Osteoblast (primary cell): Measurements from ENCODE around the gene LTB4R2. TPM values are rescaled to one million over a fixed set of nuclear protein-coding genes. Genes with fewer than 3 reads are reported as not detected.
A peak's percentile ranks its signal among the peaks of the same experiment; 100 is the strongest.

Experiments
- DNase-seq: peaks from one replicate; pipeline ENCODE4 v3.0.0; 2011; ENCODE audit warnings: low spot score, mixed read lengths; ENCODE audit not compliant: insufficient read length; ENCODE audit errors: missing footprints
- H2AFZ ChIP-seq: 2 replicates; pipeline ENCODE4 v1.6.0; 2011; ENCODE audit warnings: mild to moderate bottlenecking, low read length
- H3K27ac ChIP-seq: 2 replicates; pipeline ENCODE4 v1.5.1; 2011; ENCODE audit warnings: mild to moderate bottlenecking, low read depth, low read length, moderate library complexity
- H3K27me3 ChIP-seq: 2 replicates; pipeline ENCODE4 v1.6.0; 2012; ENCODE audit warnings: mild to moderate bottlenecking, control low read depth, inconsistent platforms, low read length, moderate library complexity; ENCODE audit not compliant: insufficient read depth
- H3K36me3 ChIP-seq: 2 replicates; pipeline ENCODE4 v1.5.1; 2011; ENCODE audit warnings: mild to moderate bottlenecking, low read length, control low read depth, moderate library complexity; ENCODE audit not compliant: insufficient read depth
- H3K4me1 ChIP-seq: 2 replicates; pipeline ENCODE4 v1.5.1; 2011; ENCODE audit warnings: mild to moderate bottlenecking, low read length, control low read depth, moderate library complexity; ENCODE audit not compliant: insufficient read depth
- H3K4me2 ChIP-seq: 2 replicates; pipeline ENCODE4 v1.6.0; 2011; ENCODE audit warnings: mild to moderate bottlenecking, low read length; ENCODE audit not compliant: insufficient read depth
- H3K4me3 ChIP-seq: fragments of 200-600 bp; sonication (generic); 3 replicates; pipeline ENCODE4 v1.5.1; 2012; ENCODE audit warnings: mild to moderate bottlenecking, low read length, inconsistent platforms; ENCODE audit not compliant: insufficient read depth
- H3K79me2 ChIP-seq: 2 replicates; pipeline ENCODE4 v1.6.0; 2012; ENCODE audit warnings: mild to moderate bottlenecking, low read length, control low read depth, inconsistent platforms; ENCODE audit not compliant: insufficient read depth
- H3K9me3 ChIP-seq: 2 replicates; pipeline ENCODE4 v1.5.1; 2011; ENCODE audit warnings: low read depth, low read length, control low read depth
- H4K20me1 ChIP-seq: 2 replicates; pipeline ENCODE4 v1.6.0; 2012; ENCODE audit warnings: mild to moderate bottlenecking, low read length, control low read depth; ENCODE audit not compliant: insufficient read depth
- CTCF ChIP-seq: IDR thresholded peaks from 2 replicates; pipeline ENCODE4 v1.5.1; 2011; ENCODE audit warnings: mild to moderate bottlenecking, low read depth, low read length, moderate library complexity; ENCODE audit errors: extremely low read depth
- total RNA-seq: library from RNA; depleted of rRNA; stranded (reverse); fragments of >200 nt; gene quantifications from 2 replicates; pipeline ENCODE4 v1.2.3, GENCODE V29; 2012

Gene LTB4R2
- total RNA-seq, 1 donor, result 5.1 TPM

GRCh38 chr14:24261969-24262327 lies 48.0 kb upstream of the LTB4R2 start:
- Histone ChIP-seq H3K27me3 (no peaks in the 10 kb centered on the region), H3K79me2 (no peaks in the 10 kb centered on the region), H2AFZ (no peak overlapping the region), H3K36me3 (peaks cover 12% of the 10 kb centered on the region), H3K4me3 (no peak overlapping the region), H3K4me1 (no peaks in the 10 kb centered on the region), H3K4me2 (no peak overlapping the region), H3K9me3 (no peaks in the 10 kb centered on the region), H4K20me1 (no peaks in the 10 kb centered on the region), H3K27ac (no peak overlapping the region)
- DNase-seq, result no peak
- TF ChIP-seq CTCF, result no peak

- no peak for TF ChIP-seq CTCF
- no peaks in the 10 kb centered on the region for H3K27me3 ChIP-seq
- H2AFZ ChIP-seq, result no peak within 1 kb of the TSS
These were observed 46.9 kb upstream of the LTB4R2 start, which contains the start of gene TGM1 for GRCh38 chr14:24262821-24263733. TGM1 (minus strand) TSS chr14:24263177; CDS start chr14:24262352, 825 bp downstream.

GRCh38 chr14:24263848-24264247 lies 46.1 kb upstream of the LTB4R2 start:
- no peaks in the 10 kb centered on the region for H3K27me3 ChIP-seq
- no peaks in the 10 kb centered on the region for H4K20me1 ChIP-seq
- no peaks in the 10 kb centered on the region for H3K9me3 ChIP-seq
- H3K27ac ChIP-seq, result no peak overlapping the region
- peaks cover 28% of the 10 kb centered on the region for H3K36me3 ChIP-seq
- no peaks in the 10 kb centered on the region for H3K79me2 ChIP-seq
- no peaks in the 10 kb centered on the region for H3K4me1 ChIP-seq
- H3K4me2 ChIP-seq, result no peak overlapping the region
- DNase-seq, result no peak
- TF ChIP-seq CTCF, result no peak
- no peak overlapping the region for H3K4me3 ChIP-seq
- no peak overlapping the region for H2AFZ ChIP-seq

More at GRCh38 chr14:24262821-24263733, 46.9 kb upstream of the LTB4R2 start, which contains the start of gene TGM1:
- no peak within 1 kb of the TSS for H3K27ac ChIP-seq
- H3K4me3 ChIP-seq, result no peak within 1 kb of the TSS
- no peaks in the 10 kb centered on the region for H4K20me1 ChIP-seq
- H3K9me3 ChIP-seq, result no peaks in the 10 kb centered on the region
- H3K4me2 ChIP-seq, result no peak within 1 kb of the TSS
- H3K36me3 ChIP-seq, result peaks cover 24% of the 10 kb centered on the region
- peak; percentile 82 for DNase-seq
- H3K79me2 ChIP-seq, result no peaks in the 10 kb centered on the region
- no peaks in the 10 kb centered on the region for H3K4me1 ChIP-seq

- TF ChIP-seq CTCF, result no peak
These were observed 45.6 kb upstream of the LTB4R2 start for GRCh38 chr14:24264298-24264697.

More at GRCh38 chr14:24264298-24264697, 45.6 kb upstream of the LTB4R2 start:
- Histone ChIP-seq H3K4me3 (no peak overlapping the region), H3K4me1 (no peaks in the 10 kb centered on the region), H3K36me3 (peaks cover 32% of the 10 kb centered on the region), H2AFZ (no peak overlapping the region), H3K27me3 (no peaks in the 10 kb centered on the region), H3K79me2 (no peaks in the 10 kb centered on the region), H3K9me3 (no peaks in the 10 kb centered on the region), H3K4me2 (no peak overlapping the region), H4K20me1 (no peaks in the 10 kb centered on the region), H3K27ac (no peak overlapping the region)
- DNase-seq, result no peak
